Measurements from ENCODE around the gene AGPAT4.
"Not testable (repeated sequence)": the region's sequence is repeated elsewhere in the genome, so short reads cannot be mapped to it uniquely, and the experiment has no call there.

Gene AGPAT4

GRCh38 chr6:161181121-161181520 lies 92.7 kb downstream of the AGPAT4 start:
- Mint-ChIP-seq H3K36me3 (ENCODE audit: low read depth) (no peaks in the 10 kb centered on the region), H3K4me3 (no peak overlapping the region), H3K27ac (no peak overlapping the region), H3K4me1 (ENCODE audit: low read depth) (no peaks in the 10 kb centered on the region), H3K27me3 (ENCODE audit: low read depth) (peaks cover 3% of the 10 kb centered on the region), H3K9me3 (peaks cover 15% of the 10 kb centered on the region)
- no peak for DNase-seq (ENCODE audit: low spot score)

GRCh38 chr6:161178155-161178554 lies 95.7 kb downstream of the AGPAT4 start:
- not testable (repeated sequence) for H3K27me3 Mint-ChIP-seq (ENCODE audit: low read depth); H3K4me3 Mint-ChIP-seq; H3K36me3 Mint-ChIP-seq (ENCODE audit: low read depth); H3K27ac Mint-ChIP-seq; H3K4me1 Mint-ChIP-seq (ENCODE audit: low read depth); DNase-seq (ENCODE audit: low spot score)
- peaks cover 18% of the 10 kb centered on the region for H3K9me3 Mint-ChIP-seq

GRCh38 chr6:161176428-161176827 lies 97.4 kb downstream of the AGPAT4 start:
- peaks cover 19% of the 10 kb centered on the region for H3K9me3 Mint-ChIP-seq
- DNase-seq (ENCODE audit: low spot score); H3K4me1 Mint-ChIP-seq (ENCODE audit: low read depth); H3K27ac Mint-ChIP-seq; H3K36me3 Mint-ChIP-seq (ENCODE audit: low read depth); H3K4me3 Mint-ChIP-seq; H3K27me3 Mint-ChIP-seq (ENCODE audit: low read depth): not testable (repeated sequence)

- not testable (repeated sequence) for H3K27me3 Mint-ChIP-seq (ENCODE audit: low read depth); H3K4me1 Mint-ChIP-seq (ENCODE audit: low read depth); DNase-seq (ENCODE audit: low spot score); H3K4me3 Mint-ChIP-seq; H3K27ac Mint-ChIP-seq; H3K36me3 Mint-ChIP-seq (ENCODE audit: low read depth)
- H3K9me3 Mint-ChIP-seq = peaks cover 15% of the 10 kb centered on the region
Observed at GRCh38 chr6:161172769-161173168, 101.1 kb downstream of the AGPAT4 start.

- DNase-seq (ENCODE audit: low spot score) = no peak
- no peak overlapping the region for H3K27ac Mint-ChIP-seq
- no peaks in the 10 kb centered on the region for H3K4me1 Mint-ChIP-seq (ENCODE audit: low read depth)
- peaks cover 6% of the 10 kb centered on the region for H3K9me3 Mint-ChIP-seq
- H3K27me3 Mint-ChIP-seq (ENCODE audit: low read depth) = peaks cover under 1% of the 10 kb centered on the region
- no peak overlapping the region for H3K4me3 Mint-ChIP-seq
- H3K36me3 Mint-ChIP-seq (ENCODE audit: low read depth) = no peaks in the 10 kb centered on the region
Observed at GRCh38 chr6:161171207-161171606, 102.7 kb downstream of the AGPAT4 start.

GRCh38 chr6:161169696-161170095 lies 104.2 kb downstream of the AGPAT4 start:
- Mint-ChIP-seq H3K27ac (no peak overlapping the region), H3K36me3 (ENCODE audit: low read depth) (peaks cover 5% of the 10 kb centered on the region), H3K9me3 (peaks cover 4% of the 10 kb centered on the region), H3K27me3 (ENCODE audit: low read depth) (no peaks in the 10 kb centered on the region), H3K4me1 (ENCODE audit: low read depth) (no peaks in the 10 kb centered on the region), H3K4me3 (no peak overlapping the region)
- DNase-seq (ENCODE audit: low spot score) = no peak

GRCh38 chr6:161169035-161169434 lies 104.8 kb downstream of the AGPAT4 start:
- H3K27ac Mint-ChIP-seq = no peak overlapping the region
- DNase-seq (ENCODE audit: low spot score) = no peak
- H3K4me3 Mint-ChIP-seq = no peak overlapping the region

GRCh38 chr6:161168281-161168891 lies 105.5 kb downstream of the AGPAT4 start:
- no peak for DNase-seq (ENCODE audit: low spot score)
- H3K27me3 Mint-ChIP-seq (ENCODE audit: low read depth) = no peaks in the 10 kb centered on the region
- H3K36me3 Mint-ChIP-seq (ENCODE audit: low read depth) = peaks cover 5% of the 10 kb centered on the region
- no peak overlapping the region for H3K27ac Mint-ChIP-seq
- no peaks in the 10 kb centered on the region for H3K4me1 Mint-ChIP-seq (ENCODE audit: low read depth)
- H3K4me3 Mint-ChIP-seq = no peak overlapping the region
- peaks cover 3% of the 10 kb centered on the region for H3K9me3 Mint-ChIP-seq

More at GRCh38 chr6:161169035-161169434, 104.8 kb downstream of the AGPAT4 start:
- Mint-ChIP-seq H3K36me3 (ENCODE audit: low read depth) (peaks cover 5% of the 10 kb centered on the region), H3K9me3 (peaks cover 4% of the 10 kb centered on the region), H3K27me3 (ENCODE audit: low read depth) (no peaks in the 10 kb centered on the region), H3K4me1 (ENCODE audit: low read depth) (no peaks in the 10 kb centered on the region)

GRCh38 chr6:161166677-161167076 lies 107.2 kb downstream of the AGPAT4 start:
- Mint-ChIP-seq H3K36me3 (ENCODE audit: low read depth) (peaks cover 5% of the 10 kb centered on the region), H3K4me1 (ENCODE audit: low read depth) (no peaks in the 10 kb centered on the region), H3K4me3 (no peak overlapping the region), H3K9me3 (no peaks in the 10 kb centered on the region), H3K27me3 (ENCODE audit: low read depth) (no peaks in the 10 kb centered on the region), H3K27ac (no peak overlapping the region)
- DNase-seq (ENCODE audit: low spot score) = no peak

- no peaks in the 10 kb centered on the region for H3K9me3 Mint-ChIP-seq
- peaks cover 5% of the 10 kb centered on the region for H3K36me3 Mint-ChIP-seq (ENCODE audit: low read depth)
- H3K27me3 Mint-ChIP-seq (ENCODE audit: low read depth) = no peaks in the 10 kb centered on the region
- no peak overlapping the region for H3K27ac Mint-ChIP-seq
- no peaks in the 10 kb centered on the region for H3K4me1 Mint-ChIP-seq (ENCODE audit: low read depth)
- no peak overlapping the region for H3K4me3 Mint-ChIP-seq
- no peak for DNase-seq (ENCODE audit: low spot score)
Observed at GRCh38 chr6:161166176-161166575, 107.7 kb downstream of the AGPAT4 start.

- H3K4me3 Mint-ChIP-seq = no peak overlapping the region
- no peaks in the 10 kb centered on the region for H3K4me1 Mint-ChIP-seq (ENCODE audit: low read depth)
- peaks cover 9% of the 10 kb centered on the region for H3K36me3 Mint-ChIP-seq (ENCODE audit: low read depth)
- no peaks in the 10 kb centered on the region for H3K27me3 Mint-ChIP-seq (ENCODE audit: low read depth)
- no peak for DNase-seq (ENCODE audit: low spot score)
- no peaks in the 10 kb centered on the region for H3K9me3 Mint-ChIP-seq
- H3K27ac Mint-ChIP-seq = no peak overlapping the region
Observed at GRCh38 chr6:161164182-161164625, 109.7 kb downstream of the AGPAT4 start.

- H3K4me3 Mint-ChIP-seq = no peak overlapping the region
- DNase-seq (ENCODE audit: low spot score) = no peak
- no peaks in the 10 kb centered on the region for H3K4me1 Mint-ChIP-seq (ENCODE audit: low read depth)
- peaks cover 9% of the 10 kb centered on the region for H3K36me3 Mint-ChIP-seq (ENCODE audit: low read depth)
- no peak overlapping the region for H3K27ac Mint-ChIP-seq
- H3K9me3 Mint-ChIP-seq = no peaks in the 10 kb centered on the region
- H3K27me3 Mint-ChIP-seq (ENCODE audit: low read depth) = no peaks in the 10 kb centered on the region
Observed at GRCh38 chr6:161163466-161164181, 110.2 kb downstream of the AGPAT4 start.

GRCh38 chr6:161162722-161163121 lies 111.1 kb downstream of the AGPAT4 start:
- Mint-ChIP-seq H3K36me3 (ENCODE audit: low read depth) (peaks cover 13% of the 10 kb centered on the region), H3K4me3 (no peak overlapping the region), H3K9me3 (no peaks in the 10 kb centered on the region), H3K27ac (no peak overlapping the region), H3K4me1 (ENCODE audit: low read depth) (no peaks in the 10 kb centered on the region), H3K27me3 (ENCODE audit: low read depth) (no peaks in the 10 kb centered on the region)
- DNase-seq (ENCODE audit: low spot score) = no peak

- Mint-ChIP-seq H3K27me3 (ENCODE audit: low read depth) (no peaks in the 10 kb centered on the region), H3K4me1 (ENCODE audit: low read depth) (no peaks in the 10 kb centered on the region), H3K4me3 (no peak overlapping the region), H3K9me3 (peaks cover 1% of the 10 kb centered on the region), H3K27ac (no peak overlapping the region), H3K36me3 (ENCODE audit: low read depth) (peaks cover 15% of the 10 kb centered on the region)
- DNase-seq (ENCODE audit: low spot score) = no peak
Observed at GRCh38 chr6:161161889-161162624, 111.8 kb downstream of the AGPAT4 start.

Data from T-helper 2 cell treated with Interferon-gamma antibody and Interleukin-4, amounts not matched to agents 5 μg/mL and 100 μg/mL, for 36 hours (primary cell).